Upper lobe of left lung (tissue), 6 donors: ENCODE results near the gene OVAAL. TPM values are rescaled to one million over a fixed set of nuclear protein-coding genes. Genes with fewer than 3 reads are reported as not detected.

ENCODE experiments used
- ATAC-seq, 2 donors: fragments of 200-7000 bp; cut with Tn5 transposase; one replicate each; pipeline ENCODE4 v1.9.1; 2022; ENCODE audit warnings: mild to moderate bottlenecking in 2 of 2, moderate library complexity in 2 of 2; ENCODE audit not compliant: low FRiP score in 2 of 2
- DNase-seq, 2 donors: peaks; one replicate each; pipeline ENCODE4 v3.0.0-alpha.2; 2019 to 2020
- H3K27ac ChIP-seq, 4 donors: fragments of 200-600 bp; sonication (generic); one replicate each; pipeline ENCODE4 v1.5.1; 2016 to 2019
- H3K27me3 ChIP-seq, 4 donors: fragments of 200-600 bp; sonication (generic); one replicate each; pipeline ENCODE4 v1.5.1; 2017 to 2019
- H3K36me3 ChIP-seq, 4 donors: fragments of 200-600 bp; sonication (generic); one replicate each; pipeline ENCODE4 v1.5.1; 2016 to 2019
- H3K4me1 ChIP-seq, 4 donors: fragments of 200-600 bp; sonication (generic); one replicate each; pipeline ENCODE4 v1.5.1; 2018 to 2019
- H3K4me3 ChIP-seq, 4 donors: fragments of 200-600 bp; sonication (generic); one replicate each; pipeline ENCODE4 v1.5.1; 2017 to 2019; ENCODE audit warnings: mild to moderate bottlenecking in 2 of 4, moderate library complexity in 1 of 4
- H3K9me3 ChIP-seq, 4 donors: fragments of 200-600 bp; sonication (generic); one replicate each; pipeline ENCODE4 v1.5.1; 2018 to 2019
- EP300 ChIP-seq, 4 donors: sonication (generic); formaldehyde crosslinking; IDR thresholded peaks; one replicate each; pipeline ENCODE4 v1.5.1; 2017; ENCODE audit warnings: antibody characterized with exemption in 4 of 4, control low read depth in 2 of 4
- POLR2A ChIP-seq, 4 donors: fragments of 450-650 bp; IDR thresholded peaks; one replicate each; pipeline ENCODE4 v1.5.1; 2016 to 2017; ENCODE audit warnings: antibody characterized with exemption in 4 of 4, mild to moderate bottlenecking in 2 of 4
- POLR2AphosphoS5 ChIP-seq, 2 donors: sonication (generic); formaldehyde crosslinking; IDR thresholded peaks; one replicate each; pipeline ENCODE4 v1.5.1; 2017; ENCODE audit warnings: antibody characterized with exemption in 2 of 2
- WGBS, 2 donors: methylation state at CpG; one replicate each; pipeline ENCODE4 v1.1.5; 2017 to 2018; 5-methylcytosine and 5-hydroxymethylcytosine counted together
- total RNA-seq, 6 donors: library from RNA; depleted of rRNA in 4 of 6; stranded (reverse); fragments of >200 nt in 4 of 6; gene quantifications; one replicate each; pipeline versions ENCODE4 v1.1.0 to v1.2.1, GENCODE V29; 2016 to 2021
- TF ChIP-seq, protein P1 (sequence below), 6 experiments: fragments of 450-650 bp in 4 of 6; fragments of 200-600 bp in 2 of 6; sonication (generic) in 2 of 6; IDR thresholded peaks; one replicate each; pipeline ENCODE4 v1.5.1; 2016 to 2019; ENCODE audit warnings: antibody characterized with exemption in 6 of 6
- donor health status: DM: no; HTN: no; CAD: no; lungs with moderate emphysema.
- donor health status: DM: no; HTN: yes; CAD: no; lungs with severe emphysema.

OVAAL gene
- total RNA-seq, 6 donors from 2014 or later = not detected

DNA sequence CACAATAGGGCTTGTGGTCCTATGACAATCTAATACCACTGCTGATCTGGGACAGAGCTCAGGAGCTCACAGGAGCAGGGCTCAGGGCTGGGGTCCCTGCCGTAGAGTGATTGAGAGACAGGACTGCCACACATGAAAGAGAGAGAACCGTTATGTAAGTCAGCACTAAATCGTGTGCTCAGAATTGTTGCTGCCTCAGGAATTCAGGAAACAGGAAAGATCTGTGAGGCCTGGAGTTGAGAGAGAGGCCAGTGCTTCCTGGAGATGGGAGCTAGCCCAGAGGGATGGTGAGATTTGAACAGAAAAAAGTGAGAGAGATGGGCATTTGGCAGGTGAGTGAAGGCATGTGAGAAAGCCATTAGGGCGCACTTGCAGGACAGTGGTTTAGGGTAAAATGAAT, 38.9 kb upstream of the OVAAL start:
- WGBS, 2 donors = 35 to 43% methylated on average over 4 of the region's 4 CpGs
- Histone ChIP-seq H3K36me3 (no peaks in the 10 kb centered on the region), H3K4me1 (peaks cover 15 to 25% (median 18%) of the 10 kb centered on the region in 4 donors), H3K4me3 (no peak overlapping the region), H3K27ac (peak overlapping the region in 1 of 4 donors; percentile 7), H3K27me3 (no peaks in the 10 kb centered on the region), H3K9me3 (no peaks in the 10 kb centered on the region)
- TF ChIP-seq POLR2AphosphoS5 (IDR thresholded peaks at IDR 0.05) (no peak), EP300 (IDR thresholded peaks at IDR 0.05) (no peak), POLR2A (IDR thresholded peaks at IDR 0.05) (no peak)
- TF ChIP-seq, protein P1, sequence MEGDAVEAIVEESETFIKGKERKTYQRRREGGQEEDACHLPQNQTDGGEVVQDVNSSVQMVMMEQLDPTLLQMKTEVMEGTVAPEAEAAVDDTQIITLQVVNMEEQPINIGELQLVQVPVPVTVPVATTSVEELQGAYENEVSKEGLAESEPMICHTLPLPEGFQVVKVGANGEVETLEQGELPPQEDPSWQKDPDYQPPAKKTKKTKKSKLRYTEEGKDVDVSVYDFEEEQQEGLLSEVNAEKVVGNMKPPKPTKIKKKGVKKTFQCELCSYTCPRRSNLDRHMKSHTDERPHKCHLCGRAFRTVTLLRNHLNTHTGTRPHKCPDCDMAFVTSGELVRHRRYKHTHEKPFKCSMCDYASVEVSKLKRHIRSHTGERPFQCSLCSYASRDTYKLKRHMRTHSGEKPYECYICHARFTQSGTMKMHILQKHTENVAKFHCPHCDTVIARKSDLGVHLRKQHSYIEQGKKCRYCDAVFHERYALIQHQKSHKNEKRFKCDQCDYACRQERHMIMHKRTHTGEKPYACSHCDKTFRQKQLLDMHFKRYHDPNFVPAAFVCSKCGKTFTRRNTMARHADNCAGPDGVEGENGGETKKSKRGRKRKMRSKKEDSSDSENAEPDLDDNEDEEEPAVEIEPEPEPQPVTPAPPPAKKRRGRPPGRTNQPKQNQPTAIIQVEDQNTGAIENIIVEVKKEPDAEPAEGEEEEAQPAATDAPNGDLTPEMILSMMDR (IDR thresholded peaks at IDR 0.05) = no peak
- DNase-seq (no peak), ATAC-seq (no peak)

DNA sequence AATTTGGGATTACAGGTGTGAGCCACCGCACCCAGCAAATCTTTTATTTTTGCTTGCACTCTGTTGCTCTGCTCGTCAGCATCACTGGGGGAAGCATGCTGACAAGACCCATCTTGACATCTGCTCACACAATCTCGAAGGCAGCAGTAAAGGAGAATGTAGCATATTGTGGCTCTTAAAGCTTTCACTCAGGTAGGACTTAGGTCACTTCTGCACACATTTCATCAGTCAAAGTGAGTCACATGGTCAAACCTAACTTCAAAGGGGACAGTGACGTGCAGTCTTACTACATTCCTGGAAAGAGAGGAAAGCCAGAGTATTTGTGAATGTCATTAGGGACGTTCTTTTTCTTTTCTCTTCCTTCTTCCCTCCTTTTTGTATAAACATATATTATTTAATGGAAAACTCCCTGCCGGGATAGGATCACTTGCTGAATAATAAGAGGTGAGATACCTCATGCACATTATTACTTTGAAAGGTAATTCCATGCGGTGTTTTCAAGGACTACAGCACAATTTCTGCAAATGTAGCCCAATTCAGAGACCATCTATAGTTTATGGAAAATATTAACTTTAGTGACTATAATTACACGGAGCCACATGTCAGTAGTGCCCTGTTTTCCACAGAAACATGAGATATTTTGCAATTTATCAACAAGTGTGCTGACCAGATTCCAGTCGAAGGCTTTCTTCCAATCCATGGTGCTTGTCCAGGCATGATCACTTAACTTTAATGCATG, 37.1 kb upstream of the OVAAL start:
- peak in 1 of 4 donors; percentile 64 for TF ChIP-seq EP300 (IDR thresholded peaks at IDR 0.05)
- TF ChIP-seq, protein P1 (IDR thresholded peaks at IDR 0.05) = no peak
- Histone ChIP-seq H3K27me3 (no peaks in the 10 kb centered on the region), H3K36me3 (no peaks in the 10 kb centered on the region), H3K4me3 (no peak overlapping the region), H3K27ac (peak overlapping the region in 2 of 4 donors; percentile 3 to 10), H3K9me3 (no peaks in the 10 kb centered on the region), H3K4me1 (peaks cover 9 to 19% (median 14%) of the 10 kb centered on the region in 4 donors)
- DNase-seq = peak in 1 of 2 donors; percentile 54
- 49 to 53% methylated on average over 9 of the region's 9 CpGs for WGBS, 2 donors
- ATAC-seq = peak; percentile 33 to 78

DNA sequence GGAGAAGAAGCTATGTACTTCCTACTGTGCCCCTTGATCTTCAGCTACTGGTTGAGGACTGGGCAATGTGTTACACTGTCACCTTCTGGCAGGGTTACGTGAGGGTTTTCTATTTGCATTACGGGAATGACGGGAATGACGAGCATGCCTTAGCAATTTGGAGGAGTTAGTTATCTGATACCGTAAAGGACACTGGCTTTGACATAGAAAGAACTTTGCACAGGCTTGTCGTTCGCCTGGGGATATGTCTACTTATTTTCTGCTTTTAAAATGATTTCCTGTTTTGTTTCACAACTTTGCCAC, 36.6 kb upstream of the OVAAL start:
- Histone ChIP-seq H3K27ac (peak overlapping the region in 2 of 4 donors; percentile 3 to 10), H3K4me3 (no peak overlapping the region), H3K4me1 (peaks cover 9 to 19% (median 13%) of the 10 kb centered on the region in 4 donors), H3K9me3 (no peaks in the 10 kb centered on the region), H3K27me3 (no peaks in the 10 kb centered on the region), H3K36me3 (no peaks in the 10 kb centered on the region)
- TF ChIP-seq POLR2A (IDR thresholded peaks at IDR 0.05) (no peak), EP300 (IDR thresholded peaks at IDR 0.05) (peak in 1 of 4 donors; percentile 3)
- TF ChIP-seq, protein P1 (IDR thresholded peaks at IDR 0.05) = no peak
- 44 to 62% methylated on average over 7 of the region's 7 CpGs for WGBS, 2 donors
- ATAC-seq (no peak), DNase-seq (no peak)

DNA sequence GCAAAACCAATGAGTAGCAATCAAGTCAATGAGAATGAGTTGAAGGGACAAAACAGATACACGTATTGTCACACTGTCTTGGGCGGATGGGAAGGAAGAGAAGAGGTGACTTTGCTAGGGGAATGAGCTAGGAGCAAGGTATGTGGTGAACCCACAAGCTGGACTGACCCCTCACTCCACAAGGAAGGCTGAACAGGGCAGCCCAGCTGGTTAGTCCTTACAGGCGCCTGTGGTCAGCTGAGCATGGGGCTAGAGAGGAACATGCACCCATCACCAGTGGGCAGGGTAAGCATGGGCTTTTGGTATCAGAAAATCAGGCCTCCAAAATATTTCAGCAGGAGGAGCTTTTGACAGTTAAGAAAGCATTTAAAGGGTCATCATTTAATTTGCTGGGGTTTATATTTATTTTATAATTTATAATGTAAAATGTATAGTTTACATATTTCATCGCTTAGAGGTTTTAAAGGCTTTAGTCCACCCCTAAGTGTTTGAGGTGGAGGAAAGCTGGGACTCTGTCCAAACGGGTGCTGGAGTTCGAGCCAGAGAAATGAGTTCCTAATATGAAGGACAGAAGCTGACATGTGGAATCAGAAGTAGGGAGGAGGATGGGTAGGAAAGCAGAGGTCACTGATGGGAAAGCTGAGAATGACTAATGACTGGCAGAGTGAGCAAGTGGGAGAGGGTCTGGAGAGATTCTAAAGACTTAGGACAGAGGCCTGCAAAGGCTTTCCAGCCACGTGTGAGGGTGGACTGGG, 34.4 kb upstream of the OVAAL start:
- no peaks in the 10 kb centered on the region for H3K36me3 ChIP-seq
- DNase-seq = no peak
- no peak overlapping the region for H3K4me3 ChIP-seq
- H3K4me1 ChIP-seq = peaks cover 25 to 37% (median 28%) of the 10 kb centered on the region in 4 donors
- WGBS, 2 donors = 73 to 77% methylated on average over 7 of the region's 7 CpGs
- no peak for TF ChIP-seq POLR2AphosphoS5 (IDR thresholded peaks at IDR 0.05)
- TF ChIP-seq POLR2A (IDR thresholded peaks at IDR 0.05) = no peak
- no peak for TF ChIP-seq EP300 (IDR thresholded peaks at IDR 0.05)
- TF ChIP-seq, protein P1 (IDR thresholded peaks at IDR 0.05) = no peak
- H3K9me3 ChIP-seq = no peaks in the 10 kb centered on the region
- H3K27me3 ChIP-seq = no peaks in the 10 kb centered on the region
- no peak overlapping the region for H3K27ac ChIP-seq
- no peak for ATAC-seq
